ENCODE results near the gene MLXIP.

DNA sequence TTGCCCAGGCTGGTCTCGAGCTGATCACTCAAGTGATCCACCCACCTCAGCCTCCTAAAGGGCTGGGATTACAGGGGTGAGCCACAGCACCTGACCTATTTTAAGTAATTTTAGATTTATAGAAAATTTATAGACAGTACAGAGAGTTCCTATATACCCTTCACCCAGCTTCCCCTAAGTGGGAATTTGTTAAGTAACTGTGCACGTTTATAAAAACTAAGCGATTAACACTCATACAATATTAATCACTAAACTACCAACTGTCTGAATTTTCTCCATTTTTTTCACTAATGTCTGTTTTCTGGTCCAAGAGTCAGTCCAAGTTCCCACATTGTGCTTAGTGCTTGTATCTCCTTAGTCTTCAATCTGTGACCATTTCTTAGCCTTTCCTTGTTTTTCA, 89.9 kb downstream of the MLXIP start:
- TF ChIP-seq, protein P1, sequence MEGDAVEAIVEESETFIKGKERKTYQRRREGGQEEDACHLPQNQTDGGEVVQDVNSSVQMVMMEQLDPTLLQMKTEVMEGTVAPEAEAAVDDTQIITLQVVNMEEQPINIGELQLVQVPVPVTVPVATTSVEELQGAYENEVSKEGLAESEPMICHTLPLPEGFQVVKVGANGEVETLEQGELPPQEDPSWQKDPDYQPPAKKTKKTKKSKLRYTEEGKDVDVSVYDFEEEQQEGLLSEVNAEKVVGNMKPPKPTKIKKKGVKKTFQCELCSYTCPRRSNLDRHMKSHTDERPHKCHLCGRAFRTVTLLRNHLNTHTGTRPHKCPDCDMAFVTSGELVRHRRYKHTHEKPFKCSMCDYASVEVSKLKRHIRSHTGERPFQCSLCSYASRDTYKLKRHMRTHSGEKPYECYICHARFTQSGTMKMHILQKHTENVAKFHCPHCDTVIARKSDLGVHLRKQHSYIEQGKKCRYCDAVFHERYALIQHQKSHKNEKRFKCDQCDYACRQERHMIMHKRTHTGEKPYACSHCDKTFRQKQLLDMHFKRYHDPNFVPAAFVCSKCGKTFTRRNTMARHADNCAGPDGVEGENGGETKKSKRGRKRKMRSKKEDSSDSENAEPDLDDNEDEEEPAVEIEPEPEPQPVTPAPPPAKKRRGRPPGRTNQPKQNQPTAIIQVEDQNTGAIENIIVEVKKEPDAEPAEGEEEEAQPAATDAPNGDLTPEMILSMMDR (IDR thresholded peaks at IDR 0.05; ENCODE audit: control extremely low read depth in 1 of 3, insufficient read depth in 1 of 3, low read depth in 1 of 3, low read length in 3 of 3) = no peak
- TF ChIP-seq, protein P2, sequence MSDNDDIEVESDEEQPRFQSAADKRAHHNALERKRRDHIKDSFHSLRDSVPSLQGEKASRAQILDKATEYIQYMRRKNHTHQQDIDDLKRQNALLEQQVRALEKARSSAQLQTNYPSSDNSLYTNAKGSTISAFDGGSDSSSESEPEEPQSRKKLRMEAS (IDR thresholded peaks at IDR 0.05) = no peak
- TF ChIP-seq JUN (IDR thresholded peaks at IDR 0.05; ENCODE audit: low read depth, low read length) = no peak
- no peak for TF ChIP-seq JUND (IDR thresholded peaks at IDR 0.05; ENCODE audit: low read length)
- TF ChIP-seq EZH2 (IDR thresholded peaks at IDR 0.05; ENCODE audit: low read depth, low read length, severe bottlenecking) = no peak
- no peak for TF ChIP-seq POLR2A (IDR thresholded peaks at IDR 0.05; ENCODE audit: control extremely low read depth in 1 of 2, low read depth in 2 of 2, low read length in 2 of 2)
- TF ChIP-seq, protein P3, sequence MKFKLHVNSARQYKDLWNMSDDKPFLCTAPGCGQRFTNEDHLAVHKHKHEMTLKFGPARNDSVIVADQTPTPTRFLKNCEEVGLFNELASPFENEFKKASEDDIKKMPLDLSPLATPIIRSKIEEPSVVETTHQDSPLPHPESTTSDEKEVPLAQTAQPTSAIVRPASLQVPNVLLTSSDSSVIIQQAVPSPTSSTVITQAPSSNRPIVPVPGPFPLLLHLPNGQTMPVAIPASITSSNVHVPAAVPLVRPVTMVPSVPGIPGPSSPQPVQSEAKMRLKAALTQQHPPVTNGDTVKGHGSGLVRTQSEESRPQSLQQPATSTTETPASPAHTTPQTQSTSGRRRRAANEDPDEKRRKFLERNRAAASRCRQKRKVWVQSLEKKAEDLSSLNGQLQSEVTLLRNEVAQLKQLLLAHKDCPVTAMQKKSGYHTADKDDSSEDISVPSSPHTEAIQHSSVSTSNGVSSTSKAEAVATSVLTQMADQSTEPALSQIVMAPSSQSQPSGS (IDR thresholded peaks at IDR 0.05; ENCODE audit: low read length) = no peak
